Mesodermal cell (in vitro differentiated cells): Measurements from ENCODE around the gene GPATCH4.

Experiments
- H3K27ac ChIP-seq: 2 replicates; pipeline ENCODE4 v1.7.0; 2013; ENCODE audit warnings: mild to moderate bottlenecking, low read depth, low read length, moderate library complexity; ENCODE audit not compliant: severe bottlenecking
- H3K36me3 ChIP-seq: 2 replicates; pipeline ENCODE4 v1.7.1; 2013; ENCODE audit warnings: mild to moderate bottlenecking, low read length, moderate library complexity; ENCODE audit not compliant: control insufficient read depth, insufficient read depth
- H3K4me1 ChIP-seq: one replicate; pipeline ENCODE4 v1.7.1; 2013; ENCODE audit warnings: mild to moderate bottlenecking, low read length; ENCODE audit not compliant: insufficient read depth, control insufficient read depth, poor library complexity, severe bottlenecking
- H3K4me3 ChIP-seq: 2 replicates; pipeline ENCODE4 v1.7.0; 2013; ENCODE audit warnings: low read length, control low read depth, mild to moderate bottlenecking; ENCODE audit not compliant: insufficient read depth, poor library complexity, severe bottlenecking; ENCODE audit errors: extremely low read depth
- H3K9me3 ChIP-seq: 2 replicates; pipeline ENCODE4 v1.7.1; 2013; ENCODE audit warnings: mild to moderate bottlenecking, low read length, moderate library complexity; ENCODE audit not compliant: control insufficient read depth
- WGBS, 2 experiments: methylation state at CpG; one replicate each; pipeline ENCODE4 v1.1.5; 2013; ENCODE audit warnings: missing lambda C conversion rate in 2 of 2; ENCODE audit not compliant: insufficient coverage in 2 of 2; 5-methylcytosine and 5-hydroxymethylcytosine counted together

The GPATCH4 gene

DNA sequence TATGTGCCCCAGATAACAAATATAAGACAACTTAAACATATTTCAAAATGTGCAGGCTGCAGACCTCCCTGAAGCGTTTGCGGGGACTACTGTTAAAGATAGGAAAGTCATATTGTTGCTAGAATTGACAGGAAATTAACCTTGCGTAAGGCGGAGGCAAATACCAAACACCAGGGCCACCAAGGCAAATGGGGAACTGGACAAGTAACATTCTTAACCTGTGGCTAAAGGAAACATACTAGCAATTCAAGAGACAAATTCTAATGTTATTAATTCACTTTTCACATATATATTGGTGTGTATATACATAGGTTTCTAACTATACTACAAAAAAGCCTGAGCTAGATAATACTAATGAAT lies 24.8 kb upstream of the GPATCH4 start:
- Histone ChIP-seq H3K9me3 (no peaks in the 10 kb centered on the region), H3K27ac (no peak overlapping the region), H3K4me1 (peaks cover 4% of the 10 kb centered on the region), H3K4me3 (no peak overlapping the region), H3K36me3 (no peaks in the 10 kb centered on the region)
- WGBS, 2 experiments = 0% methylated on average over 2 of the region's 4 CpGs; no CpG with 5 or more reads in 1 of the 2 experiments

DNA sequence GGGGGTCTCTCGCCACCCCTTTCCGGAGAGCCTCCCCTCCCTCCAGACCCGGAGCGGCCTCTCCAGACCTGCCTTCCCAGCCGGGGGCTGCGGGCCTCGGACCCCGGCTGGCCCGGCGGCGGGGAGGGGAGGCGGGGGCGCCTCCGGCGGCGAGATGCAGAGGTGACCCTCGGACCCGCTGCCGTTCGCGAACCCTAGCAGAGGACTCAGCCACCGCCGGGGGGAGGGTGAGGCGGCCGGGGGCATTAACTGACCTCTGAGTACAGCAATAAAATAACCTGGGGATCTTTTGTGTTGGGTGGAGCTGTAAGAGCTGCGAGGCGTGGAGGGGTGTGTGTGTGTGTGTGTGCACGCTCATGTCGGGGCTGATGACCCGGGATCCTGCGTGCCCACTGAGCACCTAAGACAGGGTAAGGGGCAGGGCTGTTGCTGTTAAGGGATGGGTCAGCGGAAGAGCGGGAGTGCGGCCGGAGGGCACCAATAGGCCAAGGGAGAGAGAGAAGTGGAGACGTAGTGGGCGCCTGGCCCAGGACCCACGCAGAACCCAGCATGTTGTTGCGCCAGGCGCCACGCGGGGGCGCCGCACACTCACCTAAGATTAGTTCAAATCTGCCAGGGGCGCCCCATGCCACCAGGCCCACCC lies 24.3 kb upstream of the GPATCH4 start:
- Histone ChIP-seq H3K36me3 (no peaks in the 10 kb centered on the region), H3K27ac (no peak overlapping the region), H3K4me3 (peak overlapping the region; percentile 24), H3K4me1 (peaks cover 4% of the 10 kb centered on the region), H3K9me3 (no peaks in the 10 kb centered on the region)
- 1 to 2% methylated on average over 24 to 30 of the region's 45 CpGs for WGBS, 2 experiments

DNA sequence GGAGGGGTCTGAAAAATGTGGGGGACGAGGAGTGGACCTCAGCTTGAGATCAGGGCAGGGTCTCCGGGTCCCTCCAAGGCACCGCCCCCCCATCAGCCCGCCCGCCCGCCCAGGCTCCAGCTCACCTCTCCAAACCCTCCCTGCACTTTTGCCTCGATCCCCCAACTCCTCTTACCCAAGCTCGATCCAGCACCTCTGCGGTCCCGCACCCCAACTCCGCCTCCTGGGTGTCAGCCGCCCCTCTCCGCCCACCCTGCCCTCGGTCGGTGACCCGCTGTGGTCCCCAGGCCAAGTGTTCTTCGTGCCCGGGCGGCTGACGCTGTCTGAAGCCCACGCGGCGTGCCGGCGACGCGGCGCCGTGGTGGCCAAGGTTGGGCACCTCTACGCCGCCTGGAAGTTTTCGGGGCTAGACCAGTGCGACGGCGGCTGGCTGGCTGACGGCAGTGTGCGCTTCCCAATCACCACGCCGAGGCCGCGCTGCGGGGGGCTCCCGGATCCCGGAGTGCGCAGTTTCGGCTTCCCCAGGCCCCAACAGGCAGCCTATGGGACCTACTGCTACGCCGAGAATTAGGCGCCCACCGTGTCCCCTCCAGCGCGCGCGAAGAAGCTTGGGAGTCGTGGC lies 23.6 kb upstream of the GPATCH4 start:
- Histone ChIP-seq H3K4me1 (peaks cover 4% of the 10 kb centered on the region), H3K4me3 (peak overlapping the region; percentile 32), H3K36me3 (no peaks in the 10 kb centered on the region), H3K27ac (no peak overlapping the region), H3K9me3 (no peaks in the 10 kb centered on the region)
- 0 to 2% methylated on average over 32 to 41 of the region's 55 CpGs for WGBS, 2 experiments

DNA sequence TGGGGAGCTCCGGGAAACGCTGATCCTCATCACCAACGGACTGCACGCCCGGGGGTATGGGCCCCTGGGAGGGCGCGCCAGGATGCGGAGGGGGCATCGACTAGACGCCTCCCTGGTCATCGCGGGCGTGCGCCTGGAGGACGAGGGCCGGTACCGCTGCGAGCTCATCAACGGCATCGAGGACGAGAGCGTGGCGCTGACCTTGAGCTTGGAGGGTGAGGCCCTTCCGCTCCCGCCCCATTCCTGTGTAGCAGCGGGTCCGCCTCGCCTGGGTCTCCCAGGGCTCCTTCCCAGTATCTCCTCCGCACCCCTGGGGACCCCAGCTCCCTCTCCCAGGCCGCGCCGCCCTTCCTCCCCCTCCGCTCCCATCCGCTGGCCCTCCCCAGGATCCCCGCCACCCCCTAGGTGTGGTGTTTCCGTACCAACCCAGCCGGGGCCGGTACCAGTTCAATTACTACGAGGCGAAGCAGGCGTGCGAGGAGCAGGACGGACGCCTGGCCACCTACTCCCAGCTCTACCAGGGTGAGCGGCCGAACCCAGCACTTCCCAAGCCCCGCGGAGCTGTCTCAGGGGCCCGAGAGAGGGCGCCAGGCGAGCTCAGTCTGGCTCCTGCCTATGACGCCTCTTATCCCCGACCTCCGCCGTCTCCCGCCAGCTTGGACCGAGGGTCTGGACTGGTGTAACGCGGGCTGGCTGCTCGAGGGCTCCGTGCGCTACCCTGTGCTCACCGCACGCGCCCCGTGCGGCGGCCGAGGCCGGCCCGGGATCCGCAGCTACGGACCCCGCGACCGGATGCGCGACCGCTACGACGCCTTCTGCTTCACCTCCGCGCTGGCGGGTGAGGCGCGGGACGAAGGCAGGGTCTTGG lies 22.9 kb upstream of the GPATCH4 start:
- H3K27ac ChIP-seq = no peak overlapping the region
- no peaks in the 10 kb centered on the region for H3K36me3 ChIP-seq
- peaks cover 4% of the 10 kb centered on the region for H3K4me1 ChIP-seq
- H3K9me3 ChIP-seq = no peaks in the 10 kb centered on the region
- 2 to 3% methylated on average over 74 to 79 of the region's 87 CpGs for WGBS, 2 experiments
- H3K4me3 ChIP-seq = peak overlapping the region; percentile 32

DNA sequence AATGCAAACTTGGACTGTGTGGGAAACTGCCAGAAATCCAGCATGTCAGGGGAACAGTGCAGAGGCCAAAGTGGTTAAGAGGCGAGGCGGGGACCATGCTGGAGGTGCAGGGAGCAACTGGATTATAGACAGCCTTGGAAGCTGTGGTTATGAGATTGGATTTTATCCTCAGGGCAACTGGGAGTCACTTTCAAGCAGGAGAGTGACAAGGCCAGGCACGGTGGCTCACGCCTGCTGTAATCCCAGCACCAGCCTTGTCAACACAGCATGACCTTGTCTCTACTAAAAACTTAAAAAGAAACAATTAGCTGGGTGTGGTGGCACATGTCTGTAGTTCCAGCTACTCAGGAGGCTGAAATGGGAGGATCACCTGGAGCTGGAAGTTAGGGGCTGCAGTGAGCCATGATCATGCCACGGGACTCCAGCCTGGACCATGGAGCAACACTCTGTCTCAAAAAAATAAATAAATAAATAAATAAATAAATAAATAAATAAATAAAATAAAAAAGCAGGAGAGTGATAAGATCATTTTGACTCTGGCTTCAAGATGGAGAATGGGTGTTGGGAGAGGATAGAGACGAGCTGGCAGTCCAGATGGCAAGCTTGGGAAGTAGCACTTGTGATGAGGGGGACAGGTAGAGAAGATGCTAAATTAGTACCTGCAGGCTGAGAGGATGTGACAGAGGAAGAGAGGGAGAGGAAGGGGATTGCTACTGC lies 21.5 kb upstream of the GPATCH4 start:
- H3K36me3 ChIP-seq = no peaks in the 10 kb centered on the region
- no peak overlapping the region for H3K27ac ChIP-seq
- no peak overlapping the region for H3K4me3 ChIP-seq
- WGBS, 2 experiments = 51 to 87% methylated on average over 3 to 5 of the region's 6 CpGs
- H3K4me1 ChIP-seq = peaks cover 4% of the 10 kb centered on the region
- no peaks in the 10 kb centered on the region for H3K9me3 ChIP-seq

DNA sequence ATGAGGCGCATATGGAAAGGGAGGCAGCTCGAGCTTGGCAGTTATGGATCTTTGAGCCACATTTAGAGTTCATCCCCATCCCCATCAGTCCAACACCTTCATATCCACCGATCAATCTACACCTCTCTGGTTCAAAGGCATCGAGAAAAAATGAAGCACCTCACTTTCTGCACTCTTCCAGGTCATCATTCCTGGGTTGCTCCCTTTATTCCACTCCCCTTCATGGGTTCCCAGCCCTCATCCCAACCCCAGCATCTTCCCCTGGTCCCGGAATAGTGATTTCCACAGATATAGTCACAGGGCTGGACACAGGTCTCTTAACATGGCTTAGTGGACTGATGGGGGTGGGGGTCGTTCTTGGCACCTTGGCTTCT lies 18.3 kb upstream of the GPATCH4 start:
- WGBS, 2 experiments = 42 to 53% methylated on average over 2 to 3 of the region's 6 CpGs
- peaks cover 7% of the 10 kb centered on the region for H3K4me1 ChIP-seq
- H3K36me3 ChIP-seq = no peaks in the 10 kb centered on the region
- no peak overlapping the region for H3K4me3 ChIP-seq
- no peaks in the 10 kb centered on the region for H3K9me3 ChIP-seq
- H3K27ac ChIP-seq = no peak overlapping the region

DNA sequence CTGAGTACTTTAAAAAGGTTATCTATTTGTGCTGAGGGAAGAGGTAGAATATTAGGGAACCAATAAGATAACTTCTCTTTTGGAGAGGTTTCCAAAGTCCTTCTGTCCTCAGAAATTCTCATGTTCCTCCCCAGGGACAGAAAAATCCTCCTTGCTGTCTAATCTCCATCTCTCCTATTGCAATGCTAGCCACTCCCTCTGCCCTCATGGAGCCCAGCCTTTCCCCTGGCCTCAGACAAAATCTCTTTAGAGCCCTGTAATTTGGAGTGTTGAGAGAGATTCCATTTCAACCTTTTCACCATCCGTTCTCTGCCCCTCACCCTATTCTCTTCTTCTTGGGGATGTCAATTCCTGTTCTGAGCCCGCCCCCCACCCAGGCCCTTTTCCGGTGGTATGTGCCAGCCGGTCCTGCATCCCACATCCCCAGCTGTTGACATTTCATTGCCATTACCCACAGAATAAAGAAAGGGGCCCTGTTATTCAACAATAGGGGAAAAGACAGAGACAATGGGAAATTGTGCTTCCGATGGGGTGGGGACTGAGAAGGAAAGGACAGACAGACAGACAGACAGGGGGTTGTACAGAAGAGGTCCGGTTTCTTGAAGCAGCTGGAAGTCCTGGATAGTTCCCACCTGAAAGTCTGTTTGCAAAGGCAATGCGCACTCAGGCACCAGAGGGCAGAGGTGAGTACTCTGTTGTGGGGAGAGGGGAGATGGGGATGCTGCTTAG lies 17.7 kb upstream of the GPATCH4 start, which contains the start of gene HAPLN2:
Gene HAPLN2 (plus strand): TSS at position 563 of the 729 bp plus-strand sequence. CDS start 4,076 bp downstream, outside the sequence.
- Histone ChIP-seq H3K36me3 (no peaks in the 10 kb centered on the region), H3K4me1 (peaks cover 7% of the 10 kb centered on the region), H3K9me3 (no peaks in the 10 kb centered on the region), H3K4me3 (no peak within 1 kb of the TSS), H3K27ac (no peak within 1 kb of the TSS)
- WGBS, 2 experiments = 2 to 11% methylated on average over 3 of the region's 7 CpGs

DNA sequence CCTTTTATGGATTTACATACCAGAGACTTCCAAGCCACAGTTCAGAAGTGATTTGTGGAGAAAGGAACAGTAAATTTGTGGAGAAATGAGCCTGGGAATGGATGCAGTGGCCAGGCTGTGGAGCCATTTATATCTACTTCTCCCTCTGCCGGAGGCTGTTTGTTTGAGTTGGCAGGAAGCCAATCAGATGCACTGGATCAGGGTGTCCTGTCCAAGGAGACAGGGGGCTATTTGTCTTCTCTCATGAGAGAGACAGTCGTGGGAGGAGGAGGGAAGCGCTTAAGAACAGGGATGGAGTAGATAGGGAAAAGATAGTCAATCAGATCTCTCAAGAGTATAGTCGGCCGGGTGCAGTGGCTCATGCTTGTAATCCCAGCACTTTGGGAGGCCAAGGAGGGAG lies 15.2 kb upstream of the GPATCH4 start:
- no peak overlapping the region for H3K4me3 ChIP-seq
- 45 to 63% methylated on average over 4 to 5 of the region's 5 CpGs for WGBS, 2 experiments
- H3K27ac ChIP-seq = peak overlapping the region; percentile 62
- H3K9me3 ChIP-seq = no peaks in the 10 kb centered on the region
- H3K4me1 ChIP-seq = peaks cover 7% of the 10 kb centered on the region
- no peaks in the 10 kb centered on the region for H3K36me3 ChIP-seq

DNA sequence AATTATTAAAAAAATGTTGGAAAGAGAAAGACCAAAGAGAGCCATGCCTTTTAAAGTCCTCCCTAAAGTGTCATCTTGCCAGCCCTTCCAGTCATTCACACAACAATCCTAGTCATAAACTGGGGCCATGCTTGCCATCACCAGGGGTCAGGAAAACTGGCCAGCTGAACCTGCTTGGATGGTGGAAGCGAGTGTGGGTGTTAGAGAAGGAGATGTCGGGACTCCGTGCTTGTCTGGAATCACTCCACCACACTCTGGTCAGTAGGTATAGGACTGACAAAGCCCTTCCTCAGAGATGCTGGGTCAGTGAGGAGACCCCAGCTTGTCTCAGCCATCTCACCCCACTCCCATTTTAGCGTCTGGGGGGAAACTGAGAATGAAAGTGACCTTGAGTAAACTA lies 14.7 kb upstream of the GPATCH4 start:
- WGBS, 2 experiments = 100% methylated on average over 2 of the region's 4 CpGs; no CpG with 5 or more reads in 1 of the 2 experiments
- Histone ChIP-seq H3K36me3 (no peaks in the 10 kb centered on the region), H3K27ac (peak overlapping the region; percentile 62), H3K4me3 (no peak overlapping the region), H3K9me3 (no peaks in the 10 kb centered on the region), H3K4me1 (peaks cover 7% of the 10 kb centered on the region)

DNA sequence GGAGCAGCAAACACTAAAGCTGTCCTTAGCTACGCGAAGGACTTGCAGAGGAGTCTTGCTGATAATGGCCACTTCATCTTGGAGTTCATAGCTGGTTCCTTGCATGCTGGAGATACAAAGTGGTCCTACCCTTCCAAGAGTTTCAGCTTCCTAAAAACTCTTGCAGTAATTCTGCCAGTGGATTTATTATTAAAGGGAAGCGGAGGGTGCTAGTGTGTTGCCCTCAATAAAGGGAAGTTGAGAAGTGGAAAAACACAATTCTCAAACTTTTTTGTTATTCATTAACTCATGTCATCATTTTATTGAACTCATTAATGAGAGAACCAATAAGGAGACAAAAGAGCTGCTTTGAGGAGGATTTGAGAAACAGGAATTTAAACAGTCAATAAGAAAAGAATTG lies 11.4 kb upstream of the GPATCH4 start:
- Histone ChIP-seq H3K27ac (no peak overlapping the region), H3K4me1 (peaks cover 7% of the 10 kb centered on the region)

More for the DNA sequence above, 11.4 kb upstream of the GPATCH4 start:
- Histone ChIP-seq H3K36me3 (no peaks in the 10 kb centered on the region), H3K4me3 (no peak overlapping the region), H3K9me3 (no peaks in the 10 kb centered on the region)
- WGBS, 2 experiments = 56 to 70% methylated on average over 2 of the region's 3 CpGs
